ENCODE data around the gene SUPT3H.

SUPT3H gene

GRCh38 chr6:44989391-44989790 lies 388.3 kb downstream of the SUPT3H start:
- no peak overlapping the region for H3K27ac Mint-ChIP-seq
- no peaks in the 10 kb centered on the region for H3K27me3 Mint-ChIP-seq
- peaks cover 2% of the 10 kb centered on the region for H3K36me3 Mint-ChIP-seq
- no peak overlapping the region for H3K4me3 Mint-ChIP-seq
- no peaks in the 10 kb centered on the region for H3K9me3 Mint-ChIP-seq
- H3K4me1 Mint-ChIP-seq = peaks cover 23% of the 10 kb centered on the region

GRCh38 chr6:44985006-44985405 lies 392.7 kb downstream of the SUPT3H start:
- H3K9me3 Mint-ChIP-seq = no peaks in the 10 kb centered on the region
- peaks cover 32% of the 10 kb centered on the region for H3K4me1 Mint-ChIP-seq
- no peak overlapping the region for H3K4me3 Mint-ChIP-seq
- H3K36me3 Mint-ChIP-seq = peaks cover 2% of the 10 kb centered on the region
- no peak overlapping the region for H3K27ac Mint-ChIP-seq
- no peaks in the 10 kb centered on the region for H3K27me3 Mint-ChIP-seq

- H3K9me3 Mint-ChIP-seq = no peaks in the 10 kb centered on the region
- H3K27ac Mint-ChIP-seq = no peak overlapping the region
- no peak overlapping the region for H3K4me3 Mint-ChIP-seq
- peaks cover 2% of the 10 kb centered on the region for H3K36me3 Mint-ChIP-seq
- H3K27me3 Mint-ChIP-seq = no peaks in the 10 kb centered on the region
- peaks cover 44% of the 10 kb centered on the region for H3K4me1 Mint-ChIP-seq
These were observed 394.0 kb downstream of the SUPT3H start for GRCh38 chr6:44983467-44984365.

GRCh38 chr6:44980841-44981240 lies 396.9 kb downstream of the SUPT3H start:
- Mint-ChIP-seq H3K27me3 (no peaks in the 10 kb centered on the region), H3K36me3 (peaks cover 2% of the 10 kb centered on the region), H3K4me3 (no peak overlapping the region), H3K4me1 (peaks cover 54% of the 10 kb centered on the region), H3K27ac (no peak overlapping the region), H3K9me3 (no peaks in the 10 kb centered on the region)

- peak overlapping the region; percentile 77 for H3K4me3 Mint-ChIP-seq
- peaks cover 8% of the 10 kb centered on the region for H3K9me3 Mint-ChIP-seq
- H3K4me1 Mint-ChIP-seq = peaks cover 54% of the 10 kb centered on the region
- H3K27ac Mint-ChIP-seq = peak overlapping the region; percentile 97
- H3K27me3 Mint-ChIP-seq = no peaks in the 10 kb centered on the region
- peaks cover 8% of the 10 kb centered on the region for H3K36me3 Mint-ChIP-seq
These were observed 400.8 kb downstream of the SUPT3H start for GRCh38 chr6:44976677-44977641.

GRCh38 chr6:44974511-44974910 lies 403.2 kb downstream of the SUPT3H start:
- H3K36me3 Mint-ChIP-seq = peaks cover 11% of the 10 kb centered on the region
- H3K4me1 Mint-ChIP-seq = peaks cover 54% of the 10 kb centered on the region
- no peaks in the 10 kb centered on the region for H3K27me3 Mint-ChIP-seq
- peaks cover 8% of the 10 kb centered on the region for H3K9me3 Mint-ChIP-seq
- no peak overlapping the region for H3K4me3 Mint-ChIP-seq
- H3K27ac Mint-ChIP-seq = peak overlapping the region; percentile 56

- Mint-ChIP-seq H3K4me1 (peaks cover 48% of the 10 kb centered on the region), H3K4me3 (no peak overlapping the region), H3K9me3 (peaks cover 8% of the 10 kb centered on the region), H3K27ac (no peak overlapping the region), H3K27me3 (no peaks in the 10 kb centered on the region), H3K36me3 (peaks cover 11% of the 10 kb centered on the region)
These were observed 405.0 kb downstream of the SUPT3H start for GRCh38 chr6:44972709-44973108.

GRCh38 chr6:44969446-44970185 lies 408.1 kb downstream of the SUPT3H start:
- peaks cover 33% of the 10 kb centered on the region for H3K4me1 Mint-ChIP-seq
- H3K9me3 Mint-ChIP-seq = peaks cover 8% of the 10 kb centered on the region
- H3K36me3 Mint-ChIP-seq = peaks cover 11% of the 10 kb centered on the region
- no peak overlapping the region for H3K27ac Mint-ChIP-seq
- no peak overlapping the region for H3K4me3 Mint-ChIP-seq
- no peaks in the 10 kb centered on the region for H3K27me3 Mint-ChIP-seq

GRCh38 chr6:44967481-44967880 lies 410.3 kb downstream of the SUPT3H start:
- Mint-ChIP-seq H3K4me1 (peaks cover 23% of the 10 kb centered on the region), H3K27me3 (no peaks in the 10 kb centered on the region), H3K27ac (no peak overlapping the region), H3K9me3 (no peaks in the 10 kb centered on the region), H3K36me3 (peaks cover 4% of the 10 kb centered on the region), H3K4me3 (no peak overlapping the region)

GRCh38 chr6:44966449-44967092 lies 411.2 kb downstream of the SUPT3H start:
- no peak overlapping the region for H3K4me3 Mint-ChIP-seq
- H3K27me3 Mint-ChIP-seq = no peaks in the 10 kb centered on the region
- no peaks in the 10 kb centered on the region for H3K9me3 Mint-ChIP-seq
- H3K36me3 Mint-ChIP-seq = peaks cover 2% of the 10 kb centered on the region
- peaks cover 27% of the 10 kb centered on the region for H3K4me1 Mint-ChIP-seq
- no peak overlapping the region for H3K27ac Mint-ChIP-seq

GRCh38 chr6:44965708-44966107 lies 412.0 kb downstream of the SUPT3H start:
- Mint-ChIP-seq H3K9me3 (no peaks in the 10 kb centered on the region), H3K27ac (no peak overlapping the region), H3K4me1 (peaks cover 33% of the 10 kb centered on the region), H3K4me3 (no peak overlapping the region), H3K27me3 (no peaks in the 10 kb centered on the region), H3K36me3 (no peaks in the 10 kb centered on the region)

- Mint-ChIP-seq H3K4me3 (peak overlapping the region; percentile 4), H3K27ac (peak overlapping the region; percentile 44), H3K4me1 (peaks cover 15% of the 10 kb centered on the region), H3K36me3 (no peaks in the 10 kb centered on the region), H3K27me3 (no peaks in the 10 kb centered on the region), H3K9me3 (no peaks in the 10 kb centered on the region)
These were observed 416.8 kb downstream of the SUPT3H start for GRCh38 chr6:44960898-44961297.

GRCh38 chr6:44959651-44960050 lies 418.1 kb downstream of the SUPT3H start:
- Mint-ChIP-seq H3K27ac (no peak overlapping the region), H3K27me3 (no peaks in the 10 kb centered on the region), H3K4me3 (no peak overlapping the region), H3K36me3 (no peaks in the 10 kb centered on the region), H3K9me3 (no peaks in the 10 kb centered on the region), H3K4me1 (peaks cover 15% of the 10 kb centered on the region)

- no peak overlapping the region for H3K27ac Mint-ChIP-seq
- H3K4me3 Mint-ChIP-seq = no peak overlapping the region
- no peaks in the 10 kb centered on the region for H3K27me3 Mint-ChIP-seq
- no peaks in the 10 kb centered on the region for H3K36me3 Mint-ChIP-seq
- H3K9me3 Mint-ChIP-seq = no peaks in the 10 kb centered on the region
- H3K4me1 Mint-ChIP-seq = peaks cover 13% of the 10 kb centered on the region
These were observed 420.6 kb downstream of the SUPT3H start for GRCh38 chr6:44957156-44957555.

GRCh38 chr6:44956396-44956795 lies 421.3 kb downstream of the SUPT3H start:
- Mint-ChIP-seq H3K27ac (no peak overlapping the region), H3K36me3 (peaks cover 2% of the 10 kb centered on the region), H3K4me3 (no peak overlapping the region), H3K27me3 (no peaks in the 10 kb centered on the region), H3K4me1 (peaks cover 16% of the 10 kb centered on the region), H3K9me3 (no peaks in the 10 kb centered on the region)

All from activated naive CD4-positive, alpha-beta T cell treated with anti-CD3 and anti-CD28 coated beads, Interleukin-2, amount 50 U/mL, for 24 hours (primary cell).